Measurements from ENCODE around the gene CNTNAP2. TPM values are rescaled to one million over a fixed set of nuclear protein-coding genes. Genes with fewer than 3 reads are reported as not detected.

CNTNAP2 gene
- total and polyA plus RNA-seq, 2 of the 4 experiments (the other 2 are of a cell fraction): not detected

DNA sequence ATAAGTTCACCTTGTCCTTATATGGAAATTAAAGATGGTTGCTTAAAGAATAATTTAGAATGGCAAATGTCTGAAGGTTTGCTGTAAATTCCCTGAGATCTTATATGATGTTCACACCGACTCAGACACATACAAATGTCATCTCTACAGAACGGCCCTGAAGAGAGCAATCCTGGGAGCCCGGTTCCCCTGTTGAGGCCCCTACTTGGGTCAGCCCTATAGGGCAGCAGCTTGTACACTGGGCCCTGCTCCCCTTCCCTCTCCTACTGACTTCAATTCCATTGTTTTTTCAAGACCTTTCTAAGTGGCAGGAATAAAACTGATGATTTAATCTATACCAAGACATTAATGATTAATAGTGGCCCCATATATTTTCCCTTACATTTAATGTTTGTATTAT, 1660.7 kb downstream of the CNTNAP2 start:
- no peak overlapping the region for H3K27ac ChIP-seq (ENCODE audit: insufficient read depth, low read length)
- H4K5ac ChIP-seq (ENCODE audit: low read depth, low read length): no peak overlapping the region
- intact Hi-C loops (cut with micrococcal nuclease): no loop called here
- H4K8ac ChIP-seq (ENCODE audit: low read depth in 2 of 2, low read length in 2 of 2): no peak overlapping the region
- H3K4me3 ChIP-seq (ENCODE audit: insufficient read depth, low read depth, low read length): no peak overlapping the region
- no peaks in the 10 kb centered on the region for H3K4me1 ChIP-seq (ENCODE audit: control insufficient read depth, insufficient read depth, low read length)
- TF ChIP-seq RAD21 (IDR thresholded peaks at IDR 0.05; ENCODE audit: low read length): no peak
- no peak for TF ChIP-seq RCOR1 (IDR thresholded peaks at IDR 0.05; ENCODE audit: insufficient replicate concordance, low read length)
- no peak for TF ChIP-seq POLR2A (IDR thresholded peaks at IDR 0.05; ENCODE audit: low read depth, low read length)
- no peak for TF ChIP-seq MAZ (IDR thresholded peaks at IDR 0.05; ENCODE audit: borderline replicate concordance, low read depth, low read length)
- TF ChIP-seq MAFK (IDR thresholded peaks at IDR 0.05; ENCODE audit: low read depth, low read length): no peak
- TF ChIP-seq, protein P1, sequence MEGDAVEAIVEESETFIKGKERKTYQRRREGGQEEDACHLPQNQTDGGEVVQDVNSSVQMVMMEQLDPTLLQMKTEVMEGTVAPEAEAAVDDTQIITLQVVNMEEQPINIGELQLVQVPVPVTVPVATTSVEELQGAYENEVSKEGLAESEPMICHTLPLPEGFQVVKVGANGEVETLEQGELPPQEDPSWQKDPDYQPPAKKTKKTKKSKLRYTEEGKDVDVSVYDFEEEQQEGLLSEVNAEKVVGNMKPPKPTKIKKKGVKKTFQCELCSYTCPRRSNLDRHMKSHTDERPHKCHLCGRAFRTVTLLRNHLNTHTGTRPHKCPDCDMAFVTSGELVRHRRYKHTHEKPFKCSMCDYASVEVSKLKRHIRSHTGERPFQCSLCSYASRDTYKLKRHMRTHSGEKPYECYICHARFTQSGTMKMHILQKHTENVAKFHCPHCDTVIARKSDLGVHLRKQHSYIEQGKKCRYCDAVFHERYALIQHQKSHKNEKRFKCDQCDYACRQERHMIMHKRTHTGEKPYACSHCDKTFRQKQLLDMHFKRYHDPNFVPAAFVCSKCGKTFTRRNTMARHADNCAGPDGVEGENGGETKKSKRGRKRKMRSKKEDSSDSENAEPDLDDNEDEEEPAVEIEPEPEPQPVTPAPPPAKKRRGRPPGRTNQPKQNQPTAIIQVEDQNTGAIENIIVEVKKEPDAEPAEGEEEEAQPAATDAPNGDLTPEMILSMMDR (conservative IDR thresholded peaks at IDR 0.05; ENCODE audit: low read depth, low read length): no peak
- TF ChIP-seq NFE2L2 (IDR thresholded peaks at IDR 0.05; ENCODE audit: low read depth, low read length): no peak
- TF ChIP-seq, protein P2, sequence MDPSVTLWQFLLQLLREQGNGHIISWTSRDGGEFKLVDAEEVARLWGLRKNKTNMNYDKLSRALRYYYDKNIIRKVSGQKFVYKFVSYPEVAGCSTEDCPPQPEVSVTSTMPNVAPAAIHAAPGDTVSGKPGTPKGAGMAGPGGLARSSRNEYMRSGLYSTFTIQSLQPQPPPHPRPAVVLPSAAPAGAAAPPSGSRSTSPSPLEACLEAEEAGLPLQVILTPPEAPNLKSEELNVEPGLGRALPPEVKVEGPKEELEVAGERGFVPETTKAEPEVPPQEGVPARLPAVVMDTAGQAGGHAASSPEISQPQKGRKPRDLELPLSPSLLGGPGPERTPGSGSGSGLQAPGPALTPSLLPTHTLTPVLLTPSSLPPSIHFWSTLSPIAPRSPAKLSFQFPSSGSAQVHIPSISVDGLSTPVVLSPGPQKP (IDR thresholded peaks at IDR 0.05; ENCODE audit: borderline replicate concordance, low read depth, low read length): no peak
- TF ChIP-seq FOS (IDR thresholded peaks at IDR 0.05; ENCODE audit: low read depth, low read length): no peak
- no peak for TF ChIP-seq RFX5 (IDR thresholded peaks at IDR 0.05; ENCODE audit: low read depth, low read length)
- H3K79me1 ChIP-seq (ENCODE audit: low read depth in 1 of 2, low read length in 2 of 2): no peaks in the 10 kb centered on the region
- no peaks in the 10 kb centered on the region for H3K36me3 ChIP-seq (ENCODE audit: control insufficient read depth, insufficient read depth, low read length)
- ATAC-seq (ENCODE audit: low read depth) (no peak), DNase-seq (no peak)
- H3K14ac ChIP-seq (replicated peaks; ENCODE audit: low read depth, low read length): no peak overlapping the region
- H3K18ac ChIP-seq (ENCODE audit: low read depth, low read length): no peak overlapping the region
- dilution Hi-C loops (cut with HindIII; ENCODE audit: low sequenced_read_pairs, unreplicated experiment): no loop called here
- H4K20me1 ChIP-seq (ENCODE audit: insufficient read depth, low read length): no peaks in the 10 kb centered on the region
- H2BK5ac ChIP-seq (ENCODE audit: low read depth, low read length, poor library complexity, severe bottlenecking): no peak overlapping the region
- no peak overlapping the region for H4K91ac ChIP-seq (ENCODE audit: insufficient read depth, low read depth, low read length)
- no TSS peak for BruUV-seq (replicated peaks)
- no peak overlapping the region for H2AK9ac ChIP-seq (replicated peaks; ENCODE audit: low read depth, low read length, poor library complexity)
- no peak overlapping the region for H2BK120ac ChIP-seq (ENCODE audit: low read depth, low read length)
- H3K4ac ChIP-seq (ENCODE audit: low read depth, low read length): no peak overlapping the region
- H2AK5ac ChIP-seq (ENCODE audit: low read depth, low read length): no peak overlapping the region
- no peak overlapping the region for H3K56ac ChIP-seq (ENCODE audit: extremely low read depth, insufficient read depth, low read length)
- H2BK20ac ChIP-seq (ENCODE audit: low read depth, low read length): no peak overlapping the region
- ChIA-PET CTCF (no interaction called here), POLR2A (ENCODE audit: unreplicated experiment) (no interaction called here)
- no peaks in the 10 kb centered on the region for H3K9me1 ChIP-seq (ENCODE audit: insufficient read depth, low read length)
- H3K23ac ChIP-seq (ENCODE audit: low read depth, low read length): no peak overlapping the region
- H2BK15ac ChIP-seq (ENCODE audit: low read depth, low read length): no peak overlapping the region
- no peak overlapping the region for H2AFZ ChIP-seq (replicated peaks; ENCODE audit: low read length, poor library complexity)
- H3K4me2 ChIP-seq (ENCODE audit: low read depth, low read length): no peak overlapping the region
- WGBS, 2 experiments (ENCODE audit: extremely low coverage in 2 of 2, insufficient read length in 1 of 2): no CpG with 5 or more reads among the region's 3 CpGs
- no peaks in the 10 kb centered on the region for H3K27me3 ChIP-seq (ENCODE audit: control insufficient read depth, insufficient read depth, low read length)
- in situ Hi-C loops (cut with MboI; ENCODE audit: low sequenced_read_pairs): no loop called here
- peaks cover 4% of the 10 kb centered on the region for H3K9me3 ChIP-seq (ENCODE audit: control insufficient read depth, insufficient read depth, low read length)
- H3K9ac ChIP-seq (ENCODE audit: low read depth, low read length): no peak overlapping the region
